C4-2B (cell line): Measurements from ENCODE around the gene PIK3AP1.
"Not testable (repeated sequence)": the region's sequence is repeated elsewhere in the genome, so short reads cannot be mapped to it uniquely, and the experiment has no call there.

Experiments used
- H3K27ac ChIP-seq: fragments of 450-650 bp; 2 replicates; pipeline ENCODE4 v1.5.1; 2017
- ZFX ChIP-seq: fragments of 450-650 bp; IDR thresholded peaks from 2 replicates; pipeline ENCODE4 v1.6.1; 2017
- TF ChIP-seq, protein P1 (sequence below): fragments of 450-650 bp; conservative IDR thresholded peaks from 2 replicates; pipeline ENCODE4 v1.5.1; 2017; ENCODE audit warnings: mild to moderate bottlenecking

The PIK3AP1 gene

DNA sequence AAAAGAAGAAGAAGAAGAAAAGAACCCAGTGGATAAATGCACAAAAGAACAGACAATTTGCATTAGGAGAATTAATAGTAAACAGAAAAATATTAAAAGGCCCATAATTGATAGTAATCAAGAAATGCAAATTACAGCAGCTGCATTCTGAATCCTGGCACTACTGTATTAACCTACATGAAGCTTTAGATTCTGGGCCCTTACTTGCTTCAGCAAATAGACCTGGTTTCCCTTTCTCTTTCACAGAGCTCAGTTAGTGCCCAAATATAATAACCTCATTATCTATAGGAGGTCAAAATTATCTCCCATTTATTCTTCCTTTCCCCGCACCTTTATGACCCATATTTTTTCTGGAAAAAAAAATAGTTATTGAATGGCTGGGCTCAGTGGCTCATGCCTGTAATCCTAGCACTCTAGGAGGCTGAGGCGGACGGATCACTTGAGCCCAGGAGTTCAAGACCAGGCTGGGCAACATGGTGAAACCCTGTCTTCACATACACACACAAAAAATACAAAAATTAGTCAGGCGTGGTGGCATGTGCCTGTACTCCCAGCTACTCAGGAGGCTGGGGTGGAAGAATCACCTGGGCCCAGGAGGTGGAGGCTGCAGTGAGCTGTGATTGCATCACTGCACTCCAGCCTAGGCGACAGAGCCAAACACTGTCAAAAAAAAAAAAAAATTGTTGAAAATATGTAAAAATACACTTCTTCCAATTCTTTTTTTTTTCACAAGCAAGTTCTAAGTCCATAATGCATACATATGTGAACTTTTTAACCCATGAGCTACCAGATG, 36.0 kb upstream of the PIK3AP1 start:
- no peak overlapping the region for H3K27ac ChIP-seq
- TF ChIP-seq, protein P1, sequence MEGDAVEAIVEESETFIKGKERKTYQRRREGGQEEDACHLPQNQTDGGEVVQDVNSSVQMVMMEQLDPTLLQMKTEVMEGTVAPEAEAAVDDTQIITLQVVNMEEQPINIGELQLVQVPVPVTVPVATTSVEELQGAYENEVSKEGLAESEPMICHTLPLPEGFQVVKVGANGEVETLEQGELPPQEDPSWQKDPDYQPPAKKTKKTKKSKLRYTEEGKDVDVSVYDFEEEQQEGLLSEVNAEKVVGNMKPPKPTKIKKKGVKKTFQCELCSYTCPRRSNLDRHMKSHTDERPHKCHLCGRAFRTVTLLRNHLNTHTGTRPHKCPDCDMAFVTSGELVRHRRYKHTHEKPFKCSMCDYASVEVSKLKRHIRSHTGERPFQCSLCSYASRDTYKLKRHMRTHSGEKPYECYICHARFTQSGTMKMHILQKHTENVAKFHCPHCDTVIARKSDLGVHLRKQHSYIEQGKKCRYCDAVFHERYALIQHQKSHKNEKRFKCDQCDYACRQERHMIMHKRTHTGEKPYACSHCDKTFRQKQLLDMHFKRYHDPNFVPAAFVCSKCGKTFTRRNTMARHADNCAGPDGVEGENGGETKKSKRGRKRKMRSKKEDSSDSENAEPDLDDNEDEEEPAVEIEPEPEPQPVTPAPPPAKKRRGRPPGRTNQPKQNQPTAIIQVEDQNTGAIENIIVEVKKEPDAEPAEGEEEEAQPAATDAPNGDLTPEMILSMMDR = no peak
- no peak for TF ChIP-seq ZFX

DNA sequence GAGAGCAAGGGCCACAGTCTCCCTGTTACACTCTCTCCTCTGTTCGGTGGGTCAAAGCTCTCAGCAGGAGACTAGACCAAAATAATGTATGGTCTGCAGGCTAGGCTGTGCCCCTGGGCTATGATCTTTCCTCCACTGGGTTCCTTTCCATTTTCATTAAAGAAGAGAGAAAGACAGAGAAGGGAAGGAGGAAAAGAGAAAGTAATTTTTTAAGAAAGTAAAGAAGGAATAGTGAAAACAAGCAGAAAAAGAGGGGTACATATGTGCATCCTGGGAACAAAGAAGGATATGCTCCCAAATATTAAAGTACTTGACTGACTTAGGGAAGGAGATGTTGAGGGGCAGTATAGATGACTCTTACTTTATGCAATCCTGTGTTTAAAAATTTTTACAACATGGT, 33.6 kb upstream of the PIK3AP1 start:
- TF ChIP-seq ZFX = no peak
- TF ChIP-seq, protein P1 = no peak
- H3K27ac ChIP-seq = no peak overlapping the region

DNA sequence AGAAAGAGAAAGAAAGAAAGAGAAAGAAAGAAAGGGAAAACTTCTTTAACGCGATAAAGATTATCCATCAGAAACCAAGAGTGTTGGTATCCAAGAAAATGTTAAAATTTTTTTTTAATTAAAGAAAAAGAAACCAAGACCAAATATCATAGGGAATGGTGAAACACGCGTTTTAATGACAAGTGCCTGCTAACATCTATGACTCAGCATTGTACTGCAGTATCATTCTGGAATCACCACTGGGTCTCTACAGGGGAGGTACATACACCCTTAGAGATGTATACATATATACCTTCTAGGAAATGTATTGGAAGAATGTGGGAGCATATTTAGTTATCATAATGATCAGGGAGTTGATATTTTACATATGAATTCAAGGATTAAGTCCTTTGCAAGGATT, 32.1 kb upstream of the PIK3AP1 start:
- no peak for TF ChIP-seq ZFX
- TF ChIP-seq, protein P1 = no peak
- no peak overlapping the region for H3K27ac ChIP-seq

DNA sequence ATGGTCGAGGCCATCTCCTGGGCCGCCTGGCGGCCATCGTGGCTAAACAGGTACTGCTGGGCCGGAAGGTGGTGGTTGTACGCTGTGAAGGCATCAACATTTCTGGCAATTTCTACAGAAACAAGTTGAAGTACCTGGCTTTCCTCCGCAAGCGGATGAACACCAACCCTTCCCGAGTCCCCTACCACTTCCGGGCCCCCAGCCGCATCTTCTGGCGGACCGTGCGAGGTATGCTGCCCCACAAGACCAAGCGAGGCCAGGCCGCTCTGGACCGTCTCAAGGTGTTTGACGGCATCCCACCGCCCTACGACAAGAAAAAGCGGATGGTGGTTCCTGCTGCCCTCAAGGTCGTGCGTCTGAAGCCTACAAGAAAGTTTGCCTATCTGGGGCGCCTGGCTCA, 30.0 kb upstream of the PIK3AP1 start:
- not testable (repeated sequence) for H3K27ac ChIP-seq

DNA sequence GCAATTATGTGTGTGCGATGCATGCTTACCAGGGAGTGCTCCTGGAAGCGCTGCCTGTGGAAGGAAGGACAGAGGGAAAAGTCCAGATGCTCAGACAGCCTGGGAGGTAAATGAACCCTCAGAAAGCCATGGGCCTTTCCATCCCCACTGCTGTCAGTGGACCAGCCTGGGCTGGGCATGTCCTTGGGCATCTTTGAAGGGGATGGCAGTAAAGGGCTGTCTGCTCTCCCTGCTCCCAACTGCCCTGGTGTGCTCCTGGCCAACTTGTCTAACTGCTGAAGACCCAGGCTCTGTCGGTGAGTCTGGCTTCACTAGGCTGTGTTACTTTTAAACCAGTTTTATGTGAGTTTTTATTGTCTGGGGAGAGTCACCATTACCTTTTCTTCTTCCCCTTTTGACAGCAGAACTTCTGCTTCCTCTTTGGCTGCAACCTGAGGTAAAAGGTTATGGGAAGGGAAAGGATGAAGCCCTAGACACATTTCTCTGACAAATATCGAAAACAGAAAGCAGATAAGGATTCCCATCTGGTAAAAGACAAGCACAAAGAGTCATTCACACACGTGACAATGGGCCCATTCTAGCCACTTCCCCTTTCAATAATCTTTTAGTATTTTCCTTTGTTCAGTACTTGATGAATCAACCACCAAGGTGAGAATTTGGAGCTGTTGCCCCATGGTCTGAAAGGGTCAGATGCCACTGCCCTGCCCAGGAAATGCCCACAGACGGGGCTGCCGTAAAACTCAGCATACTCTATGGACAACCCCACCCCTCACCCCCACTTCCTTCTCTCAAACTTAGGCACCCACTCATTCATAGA, 27.6 kb upstream of the PIK3AP1 start:
- H3K27ac ChIP-seq = no peak overlapping the region
- TF ChIP-seq ZFX = no peak
- TF ChIP-seq, protein P1 = no peak

DNA sequence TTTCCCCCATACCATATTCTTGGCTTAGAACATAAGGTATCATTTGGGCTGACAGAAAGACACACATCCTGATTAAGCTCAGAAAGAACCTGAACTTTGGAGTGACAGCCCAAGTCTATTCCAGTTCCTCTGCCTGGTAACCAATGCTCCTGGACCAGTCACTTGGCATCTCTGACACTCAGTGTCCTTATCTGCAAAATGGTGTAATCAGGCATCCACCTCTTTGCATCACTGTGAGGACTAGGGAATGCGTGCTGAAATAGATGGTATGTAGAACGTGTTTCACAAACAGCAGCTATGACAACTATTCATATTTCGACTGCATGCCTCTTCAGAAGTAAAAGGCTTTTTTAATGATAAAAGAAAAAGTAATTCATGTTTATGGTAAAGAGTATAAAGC, 26.2 kb upstream of the PIK3AP1 start:
- H3K27ac ChIP-seq = no peak overlapping the region
- TF ChIP-seq, protein P1 = no peak

DNA sequence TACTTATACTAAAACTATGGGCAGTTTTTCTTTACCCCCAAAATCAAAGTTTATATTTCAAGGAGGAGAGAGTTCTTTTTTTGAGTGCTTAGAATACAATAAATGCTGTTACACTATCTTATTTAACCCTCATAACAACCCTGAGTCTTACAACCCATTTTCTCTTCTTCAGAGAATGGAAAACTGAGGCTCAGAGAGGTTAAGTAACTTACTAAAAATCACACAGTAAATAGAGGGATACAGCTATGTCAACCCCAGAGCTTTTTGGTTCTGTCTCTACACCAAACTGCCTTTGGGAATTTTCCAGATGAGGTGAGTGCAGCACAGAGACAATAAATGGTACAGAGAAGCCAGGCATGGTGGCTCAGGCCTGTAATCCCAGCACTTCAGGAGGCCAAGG, 25.6 kb upstream of the PIK3AP1 start:
- no peak for TF ChIP-seq ZFX
- TF ChIP-seq, protein P1 = no peak
- no peak overlapping the region for H3K27ac ChIP-seq
